Endodermal cell (in vitro differentiated cells): ENCODE measurements around the gene AUTS2. TPM values are rescaled to one million over a fixed set of nuclear protein-coding genes. Genes with fewer than 3 reads are reported as not detected.

Source experiments
- DNase-seq: peaks from one replicate; pipeline ENCODE4 v3.0.0-alpha.2; 2017
- H3K27ac ChIP-seq: 2 replicates; pipeline ENCODE4 v1.5.1; 2013; ENCODE audit warnings: mild to moderate bottlenecking, low read depth, low read length, moderate library complexity
- H3K27me3 ChIP-seq: 2 replicates; pipeline ENCODE4 v1.6.1; 2013; ENCODE audit warnings: mild to moderate bottlenecking, low read length, moderate library complexity; ENCODE audit not compliant: insufficient read depth, control insufficient read depth, poor library complexity, severe bottlenecking
- H3K36me3 ChIP-seq: 2 replicates; pipeline ENCODE4 v1.7.0; 2013; ENCODE audit warnings: mild to moderate bottlenecking, low read length, moderate library complexity; ENCODE audit not compliant: control insufficient read depth, insufficient read depth
- H3K4me1 ChIP-seq: one replicate; pipeline ENCODE4 v1.7.0; 2013; ENCODE audit warnings: low read length; ENCODE audit not compliant: control insufficient read depth, insufficient read depth
- H3K4me3 ChIP-seq: 2 replicates; pipeline ENCODE4 v1.5.1; 2013; ENCODE audit warnings: mild to moderate bottlenecking, low read length, moderate library complexity
- H3K9ac ChIP-seq: 2 replicates; pipeline ENCODE4 v1.6.1; 2013; ENCODE audit warnings: mild to moderate bottlenecking, low read length, moderate library complexity; ENCODE audit not compliant: poor library complexity, severe bottlenecking; ENCODE audit errors: extremely low read depth
- H3K9me3 ChIP-seq: 2 replicates; pipeline ENCODE4 v1.6.1; 2013; ENCODE audit warnings: mild to moderate bottlenecking, low read length, moderate library complexity; ENCODE audit not compliant: control insufficient read depth
- H3K27ac Mint-ChIP-seq: 2 replicates; pipeline ENCODE4 v1.8.0; 2020; ENCODE audit warnings: mixed read lengths
- H3K27me3 Mint-ChIP-seq: 2 replicates; pipeline ENCODE4 v1.8.0; 2021; ENCODE audit warnings: mild to moderate bottlenecking, mixed read lengths; ENCODE audit not compliant: insufficient read depth
- H3K36me3 Mint-ChIP-seq: 2 replicates; pipeline ENCODE4 v1.8.0; 2020; ENCODE audit warnings: low read depth, mixed read lengths
- H3K4me1 Mint-ChIP-seq: 2 replicates; pipeline ENCODE4 v1.8.0; 2020; ENCODE audit warnings: mixed read lengths
- H3K4me3 Mint-ChIP-seq: 2 replicates; pipeline ENCODE4 v1.8.0; 2020; ENCODE audit warnings: mild to moderate bottlenecking, moderate library complexity, mixed read lengths
- H3K9me3 Mint-ChIP-seq: 2 replicates; pipeline ENCODE4 v1.8.0; 2020; ENCODE audit warnings: mild to moderate bottlenecking, mixed read lengths
- WGBS, 2 experiments: methylation state at CpG; one replicate each; pipeline versions ENCODE4 v1.1.5 to v1.1.7; 2013; ENCODE audit warnings: missing lambda C conversion rate in 2 of 2, mixed read lengths in 1 of 2; ENCODE audit not compliant: insufficient coverage in 1 of 2, insufficient read length in 1 of 2; 5-methylcytosine and 5-hydroxymethylcytosine counted together
- total RNA-seq, 2 donors: library from RNA; stranded (reverse); fragmentation: NEBNext Ultra II Directional in 1 of 2; extraction: Animal tissue kit (Norgen Biotek cat#: 25700) in 1 of 2; gene quantifications; 2 replicates in 1 of 2; 3 replicates in 1 of 2; pipeline ENCODE4 v1.2.1, GENCODE V29; 2021
- TF ChIP-seq, protein P1 (sequence below): fragments of 200-600 bp; sonication (generic); conservative IDR thresholded peaks from 2 replicates; pipeline ENCODE4 v1.5.0; 2021; ENCODE audit warnings: antibody characterized with exemption, mild to moderate bottlenecking

Gene AUTS2
- total RNA-seq, 2 donors from 2014 or later, result 76.8 to 106 TPM

DNA sequence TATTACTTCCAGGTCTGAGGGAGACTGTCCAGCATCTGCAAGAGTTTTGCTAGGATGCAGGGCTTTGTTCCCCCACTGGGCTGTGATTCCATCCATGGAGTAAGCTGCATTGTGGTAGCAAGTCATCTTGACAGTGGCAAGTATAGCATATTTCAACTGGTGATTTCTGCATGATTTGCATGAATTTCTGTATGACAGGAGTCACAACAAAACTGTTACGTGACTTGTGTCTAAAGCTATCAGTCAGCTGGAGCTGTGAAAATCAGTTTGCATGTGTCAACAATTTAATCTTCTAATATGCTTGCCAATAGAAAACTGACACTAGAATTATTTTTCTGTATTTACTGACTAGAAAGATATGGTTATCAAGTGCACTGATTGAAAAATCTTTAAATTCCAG is 344.3 kb downstream of the AUTS2 start:
- no peaks in the 10 kb centered on the region for H3K9me3 ChIP-seq
- no peaks in the 10 kb centered on the region for H3K36me3 ChIP-seq
- H3K36me3 Mint-ChIP-seq, result no peaks in the 10 kb centered on the region
- H3K27me3 ChIP-seq, result no peaks in the 10 kb centered on the region
- peaks cover 13% of the 10 kb centered on the region for H3K4me1 Mint-ChIP-seq
- no peak overlapping the region for H3K4me3 Mint-ChIP-seq
- no peak overlapping the region for H3K9ac ChIP-seq
- H3K4me3 ChIP-seq, result no peak overlapping the region
- H3K4me1 ChIP-seq, result peaks cover 8% of the 10 kb centered on the region
- WGBS, 2 experiments, result 97 to 100% methylated on average over 1 of the region's 1 CpG
- TF ChIP-seq, protein P1, sequence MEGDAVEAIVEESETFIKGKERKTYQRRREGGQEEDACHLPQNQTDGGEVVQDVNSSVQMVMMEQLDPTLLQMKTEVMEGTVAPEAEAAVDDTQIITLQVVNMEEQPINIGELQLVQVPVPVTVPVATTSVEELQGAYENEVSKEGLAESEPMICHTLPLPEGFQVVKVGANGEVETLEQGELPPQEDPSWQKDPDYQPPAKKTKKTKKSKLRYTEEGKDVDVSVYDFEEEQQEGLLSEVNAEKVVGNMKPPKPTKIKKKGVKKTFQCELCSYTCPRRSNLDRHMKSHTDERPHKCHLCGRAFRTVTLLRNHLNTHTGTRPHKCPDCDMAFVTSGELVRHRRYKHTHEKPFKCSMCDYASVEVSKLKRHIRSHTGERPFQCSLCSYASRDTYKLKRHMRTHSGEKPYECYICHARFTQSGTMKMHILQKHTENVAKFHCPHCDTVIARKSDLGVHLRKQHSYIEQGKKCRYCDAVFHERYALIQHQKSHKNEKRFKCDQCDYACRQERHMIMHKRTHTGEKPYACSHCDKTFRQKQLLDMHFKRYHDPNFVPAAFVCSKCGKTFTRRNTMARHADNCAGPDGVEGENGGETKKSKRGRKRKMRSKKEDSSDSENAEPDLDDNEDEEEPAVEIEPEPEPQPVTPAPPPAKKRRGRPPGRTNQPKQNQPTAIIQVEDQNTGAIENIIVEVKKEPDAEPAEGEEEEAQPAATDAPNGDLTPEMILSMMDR, result no peak
- no peak overlapping the region for H3K27ac Mint-ChIP-seq
- no peaks in the 10 kb centered on the region for H3K27me3 Mint-ChIP-seq
- no peaks in the 10 kb centered on the region for H3K9me3 Mint-ChIP-seq
- DNase-seq, result no peak
- H3K27ac ChIP-seq, result no peak overlapping the region

DNA sequence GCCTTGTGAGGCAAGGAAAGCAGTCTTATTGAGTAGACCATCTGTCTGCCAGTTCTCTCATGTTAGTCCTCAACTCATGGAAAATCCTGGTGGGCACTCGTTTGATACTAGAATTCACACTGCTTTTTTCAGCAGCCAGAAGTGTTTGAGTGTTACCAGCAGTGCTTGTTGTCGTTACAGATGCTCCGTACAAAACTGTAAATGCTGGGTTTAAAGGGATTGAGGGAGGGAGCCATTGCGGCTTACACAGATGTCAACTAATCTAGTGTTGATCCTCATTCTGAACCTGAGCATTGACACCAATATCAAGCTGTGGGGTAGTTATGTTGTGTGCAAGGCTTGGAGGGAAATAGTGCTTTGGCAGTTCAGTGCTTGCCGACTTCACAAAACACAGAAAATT is 348.6 kb downstream of the AUTS2 start:
- Histone ChIP-seq H3K27ac (no peak overlapping the region), H3K4me1 (no peaks in the 10 kb centered on the region), H3K9ac (no peak overlapping the region), H3K36me3 (no peaks in the 10 kb centered on the region), H3K9me3 (no peaks in the 10 kb centered on the region), H3K27me3 (no peaks in the 10 kb centered on the region), H3K4me3 (no peak overlapping the region)
- Mint-ChIP-seq H3K4me3 (no peak overlapping the region), H3K36me3 (no peaks in the 10 kb centered on the region), H3K27ac (no peak overlapping the region), H3K4me1 (peaks cover 16% of the 10 kb centered on the region), H3K9me3 (no peaks in the 10 kb centered on the region), H3K27me3 (no peaks in the 10 kb centered on the region)
- TF ChIP-seq, protein P1, result no peak
- no peak for DNase-seq
- 93 to 94% methylated on average over 5 of the region's 5 CpGs for WGBS, 2 experiments

DNA sequence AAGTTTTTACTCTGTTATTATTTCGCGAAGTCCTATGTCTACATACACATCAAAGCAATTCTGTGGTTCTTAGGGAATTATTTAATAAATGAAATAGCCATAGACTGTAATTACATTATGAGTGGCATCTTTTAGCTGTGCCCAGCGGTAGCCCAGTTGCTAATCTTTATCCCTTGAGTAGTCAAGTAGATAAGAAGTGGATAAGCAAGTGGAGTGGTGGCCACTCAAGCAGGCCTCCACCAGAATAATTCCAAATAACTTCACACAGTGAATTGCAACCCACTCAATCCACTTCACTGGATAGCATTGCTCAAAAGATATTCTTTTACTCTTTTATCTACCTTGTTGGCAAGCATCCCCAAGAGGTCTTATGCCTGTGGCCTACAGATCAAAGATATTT is 349.7 kb downstream of the AUTS2 start:
- no peak overlapping the region for H3K27ac Mint-ChIP-seq
- H3K9ac ChIP-seq, result no peak overlapping the region
- H3K4me3 Mint-ChIP-seq, result no peak overlapping the region
- H3K36me3 ChIP-seq, result no peaks in the 10 kb centered on the region
- no peak overlapping the region for H3K4me3 ChIP-seq
- H3K27me3 Mint-ChIP-seq, result no peaks in the 10 kb centered on the region
- no peak for DNase-seq
- WGBS, 2 experiments, result 86% methylated on average over 1 of the region's 3 CpGs; no CpG with 5 or more reads in 1 of the 2 experiments
- H3K27me3 ChIP-seq, result no peaks in the 10 kb centered on the region
- H3K4me1 Mint-ChIP-seq, result peaks cover 22% of the 10 kb centered on the region
- TF ChIP-seq, protein P1, result no peak
- H3K27ac ChIP-seq, result no peak overlapping the region
- no peaks in the 10 kb centered on the region for H3K36me3 Mint-ChIP-seq
- H3K4me1 ChIP-seq, result peaks cover 5% of the 10 kb centered on the region
- no peaks in the 10 kb centered on the region for H3K9me3 ChIP-seq
- no peaks in the 10 kb centered on the region for H3K9me3 Mint-ChIP-seq
